ENCODE results near the gene NOTO.

The NOTO gene

GRCh38 chr2:73203055-73203681 lies 794 bp downstream of the NOTO start:
- no peak for DNase-seq

- DNase-seq = no peak
These were observed 3.2 kb downstream of the NOTO start for GRCh38 chr2:73205611-73206010.

GRCh38 chr2:73208258-73208657 lies 5.9 kb downstream of the NOTO start:
- DNase-seq = no peak

GRCh38 chr2:73210019-73210418 lies 7.6 kb downstream of the NOTO start:
- DNase-seq = no peak

GRCh38 chr2:73210696-73211095 lies 8.3 kb downstream of the NOTO start:
- no peak for DNase-seq

- no peak for DNase-seq
These were observed 9.7 kb downstream of the NOTO start for GRCh38 chr2:73212098-73212447.

GRCh38 chr2:73212448-73213176 lies 10.2 kb downstream of the NOTO start:
- peak; percentile 73 for DNase-seq

- peak; percentile 92 for DNase-seq
These were observed 12.0 kb downstream of the NOTO start, which contains the start of gene SMYD5 for GRCh38 chr2:73214120-73215035. TSS of gene SMYD5 (plus strand) at chr2:73214245. CDS start at chr2:73214267, 22 bp downstream.

- DNase-seq = no peak
These were observed 12.9 kb downstream of the NOTO start for GRCh38 chr2:73215254-73215653.

- no peak for DNase-seq
These were observed 14.8 kb downstream of the NOTO start for GRCh38 chr2:73217160-73217559.

GRCh38 chr2:73217826-73218225 lies 15.5 kb downstream of the NOTO start:
- DNase-seq = no peak

GRCh38 chr2:73218298-73218697 lies 15.9 kb downstream of the NOTO start:
- no peak for DNase-seq

GRCh38 chr2:73223821-73224220 lies 21.4 kb downstream of the NOTO start:
- no peak for DNase-seq

GRCh38 chr2:73225513-73226360 lies 23.4 kb downstream of the NOTO start:
- no peak for DNase-seq

GRCh38 chr2:73227086-73227485 lies 24.7 kb downstream of the NOTO start:
- no peak for DNase-seq

GRCh38 chr2:73228631-73229030 lies 26.3 kb downstream of the NOTO start:
- no peak for DNase-seq

GRCh38 chr2:73232403-73233153 lies 30.2 kb downstream of the NOTO start:
- DNase-seq = peak; percentile 22

GRCh38 chr2:73233154-73233931 lies 31.0 kb downstream of the NOTO start, which contains the start of gene PRADC1:
TSS of gene PRADC1 (minus strand) at chr2:73233239. CDS start at chr2:73233160, 79 bp downstream.
- DNase-seq = peak; percentile 97

GRCh38 chr2:73233932-73234832 lies 31.8 kb downstream of the NOTO start, which contains the start of gene CCT7:
TSS of gene CCT7 (plus strand) at chr2:73234308. CDS start at chr2:73234379, 71 bp downstream.
- peak; percentile 92 for DNase-seq
